ENCODE measurements around the gene ARSB.

Gene ARSB

DNA sequence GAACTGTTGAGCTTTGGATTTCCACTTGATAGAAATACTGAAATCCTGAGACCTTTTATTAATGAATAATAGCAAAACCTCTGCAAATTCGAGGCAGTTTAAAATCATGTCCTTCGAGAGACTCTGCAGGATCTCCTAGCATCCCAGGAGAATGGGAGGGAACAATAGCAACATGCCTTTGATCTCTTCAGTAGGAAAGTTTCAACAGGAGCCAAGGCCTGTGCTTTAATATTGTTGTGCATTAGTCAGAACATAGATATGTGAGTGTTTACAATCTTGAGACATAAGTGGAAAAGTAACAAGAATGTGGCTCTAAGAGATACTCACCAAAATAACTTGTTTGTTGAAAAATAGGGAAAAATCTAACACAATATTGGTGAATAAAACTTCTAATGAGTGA is 253.2 kb downstream of the ARSB start:
- TF ChIP-seq, protein P1, sequence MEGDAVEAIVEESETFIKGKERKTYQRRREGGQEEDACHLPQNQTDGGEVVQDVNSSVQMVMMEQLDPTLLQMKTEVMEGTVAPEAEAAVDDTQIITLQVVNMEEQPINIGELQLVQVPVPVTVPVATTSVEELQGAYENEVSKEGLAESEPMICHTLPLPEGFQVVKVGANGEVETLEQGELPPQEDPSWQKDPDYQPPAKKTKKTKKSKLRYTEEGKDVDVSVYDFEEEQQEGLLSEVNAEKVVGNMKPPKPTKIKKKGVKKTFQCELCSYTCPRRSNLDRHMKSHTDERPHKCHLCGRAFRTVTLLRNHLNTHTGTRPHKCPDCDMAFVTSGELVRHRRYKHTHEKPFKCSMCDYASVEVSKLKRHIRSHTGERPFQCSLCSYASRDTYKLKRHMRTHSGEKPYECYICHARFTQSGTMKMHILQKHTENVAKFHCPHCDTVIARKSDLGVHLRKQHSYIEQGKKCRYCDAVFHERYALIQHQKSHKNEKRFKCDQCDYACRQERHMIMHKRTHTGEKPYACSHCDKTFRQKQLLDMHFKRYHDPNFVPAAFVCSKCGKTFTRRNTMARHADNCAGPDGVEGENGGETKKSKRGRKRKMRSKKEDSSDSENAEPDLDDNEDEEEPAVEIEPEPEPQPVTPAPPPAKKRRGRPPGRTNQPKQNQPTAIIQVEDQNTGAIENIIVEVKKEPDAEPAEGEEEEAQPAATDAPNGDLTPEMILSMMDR (IDR thresholded peaks at IDR 0.05; ENCODE audit: control insufficient read depth, insufficient read depth, low read depth, low read length, missing control alignments), result no peak
- no peak for DNase-seq (ENCODE audit: low read depth)
- H3K4me3 ChIP-seq (ENCODE audit: control insufficient read depth, low read depth, low read length), result no peak overlapping the region

DNA sequence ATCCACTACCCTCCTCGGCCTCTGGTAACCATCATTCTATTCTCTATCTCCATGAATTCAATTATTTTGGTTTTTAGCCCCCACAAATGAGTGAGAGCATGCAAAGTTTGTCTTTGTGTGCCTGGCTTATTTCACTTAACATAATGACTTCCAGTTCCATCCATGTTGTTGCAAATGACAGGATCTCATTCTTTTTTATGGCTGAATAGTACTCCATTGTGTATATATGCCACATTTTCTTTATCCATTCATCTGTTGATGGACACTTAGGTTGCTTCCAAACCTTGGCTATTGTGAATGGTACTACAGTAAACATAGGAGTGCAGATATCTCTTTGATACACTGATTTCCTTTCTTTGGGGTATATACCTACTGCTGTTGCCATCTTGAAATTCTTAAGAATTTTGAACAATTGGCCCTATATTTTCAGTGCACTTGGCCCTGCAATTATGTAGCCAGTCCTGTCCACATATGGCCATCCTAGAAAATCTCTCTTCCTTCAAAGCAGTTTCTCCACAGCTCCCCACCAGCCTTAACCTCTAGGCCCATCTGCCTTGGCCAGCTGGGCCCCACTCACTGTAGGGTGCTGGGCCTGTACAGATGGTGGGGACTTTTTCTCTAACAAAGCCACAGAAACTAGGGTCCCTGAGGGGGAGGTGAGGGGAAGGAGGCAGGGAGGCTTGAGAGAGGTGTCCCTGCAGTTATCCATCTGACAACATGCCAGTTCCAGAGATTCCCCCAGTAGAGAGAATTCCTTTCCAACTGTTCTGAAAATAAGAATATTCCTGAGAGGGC is 254.6 kb downstream of the ARSB start:
- DNase-seq (ENCODE audit: low read depth), result no peak
- H3K4me3 ChIP-seq (ENCODE audit: control insufficient read depth, low read depth, low read length), result no peak overlapping the region
- TF ChIP-seq, protein P1 (IDR thresholded peaks at IDR 0.05; ENCODE audit: control insufficient read depth, insufficient read depth, low read depth, low read length, missing control alignments), result no peak

DNA sequence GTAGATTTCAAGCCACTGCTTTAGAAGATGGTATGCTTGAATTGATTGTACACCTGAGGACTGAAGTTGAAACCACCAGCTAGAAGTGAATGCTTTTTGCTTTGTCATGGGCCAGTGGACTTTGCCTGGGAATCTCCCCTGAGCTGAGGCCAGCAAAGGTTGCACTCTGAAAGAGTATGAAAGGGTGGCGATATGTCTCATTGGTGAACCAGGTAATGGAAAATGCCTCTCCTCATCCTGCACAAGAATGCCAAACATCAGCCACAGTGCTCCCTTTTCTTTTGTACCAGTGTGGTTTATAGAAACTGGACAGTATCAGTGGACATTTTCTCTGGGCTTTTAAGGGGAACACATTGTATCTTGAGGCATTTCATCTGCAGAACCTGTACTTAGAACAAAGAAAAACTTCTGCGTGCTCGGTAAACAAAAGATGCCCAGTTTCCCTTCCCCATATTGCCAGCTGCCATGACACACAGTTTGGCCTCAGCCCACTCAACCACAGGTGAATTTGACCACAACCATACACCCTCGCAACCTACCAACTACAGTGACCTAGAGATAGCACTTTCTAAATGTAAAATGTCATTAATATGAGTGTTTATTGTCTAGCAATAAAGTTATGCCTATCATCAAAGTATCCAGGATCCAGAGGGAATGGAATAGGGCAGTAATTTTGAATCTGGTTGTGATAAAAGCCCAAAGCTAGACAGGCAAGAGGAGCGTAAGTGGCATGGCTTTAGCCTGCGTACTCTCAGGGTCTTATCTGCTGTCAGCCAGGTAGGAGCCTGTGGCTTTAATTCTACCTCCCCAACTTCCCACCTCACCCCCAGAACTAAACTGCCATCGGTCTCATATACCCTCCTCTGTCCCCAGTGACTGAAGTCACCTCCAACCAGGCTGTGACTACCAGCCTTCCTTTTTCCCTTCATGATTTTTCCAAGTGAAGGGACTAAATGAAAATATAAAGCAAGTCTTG is 257.0 kb downstream of the ARSB start:
- no peak overlapping the region for H3K4me3 ChIP-seq (ENCODE audit: control insufficient read depth, low read depth, low read length)
- no peak for DNase-seq (ENCODE audit: low read depth)
- TF ChIP-seq, protein P1 (IDR thresholded peaks at IDR 0.05; ENCODE audit: control insufficient read depth, insufficient read depth, low read depth, low read length, missing control alignments), result no peak

Data from AG09309 (cell line).